GM21515 (cell line): ENCODE data around the gene ROCK2.
A peak's percentile ranks its signal among the peaks of the same experiment; 100 is the strongest.

ENCODE experiments used
- ATAC-seq: cut with Tn5 transposase; IDR thresholded peaks from one replicate; pipeline ENCODE4 v1.9.1; 2021; ENCODE audit not compliant: unreplicated experiment

The ROCK2 gene

DNA sequence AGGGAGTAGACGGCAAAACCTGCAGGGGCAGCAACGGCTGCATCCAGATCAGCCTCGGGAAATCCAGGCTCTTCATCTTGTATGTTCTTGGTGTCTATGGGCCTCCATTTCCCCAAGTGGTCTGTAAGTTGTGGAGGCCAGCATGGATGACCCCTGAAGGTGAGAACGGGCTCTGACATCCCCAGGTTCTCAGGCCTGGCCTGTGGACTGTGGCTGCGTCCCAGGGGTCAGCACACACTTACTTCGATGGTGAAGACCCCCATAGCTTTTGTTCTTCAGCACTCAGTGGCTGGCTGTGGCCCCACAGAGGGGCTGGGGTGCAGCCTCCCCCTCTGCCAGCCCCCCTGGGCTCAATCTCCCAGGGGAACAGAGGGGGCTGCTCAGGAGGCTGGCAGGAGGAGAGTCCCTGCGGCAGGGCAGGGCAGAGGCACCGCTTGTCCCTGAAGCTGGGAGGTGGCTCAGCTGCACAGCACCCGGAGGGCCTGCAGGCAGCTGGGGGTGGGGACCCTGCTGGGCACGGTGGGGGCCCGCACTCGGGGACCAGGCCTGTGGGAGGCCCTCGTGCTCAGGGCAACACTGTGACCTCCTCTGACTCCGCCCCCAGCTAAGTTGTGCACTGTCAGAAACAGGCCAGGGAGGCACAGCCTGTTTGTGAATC lies 185.4 kb downstream of the ROCK2 start:
- no peak for ATAC-seq

DNA sequence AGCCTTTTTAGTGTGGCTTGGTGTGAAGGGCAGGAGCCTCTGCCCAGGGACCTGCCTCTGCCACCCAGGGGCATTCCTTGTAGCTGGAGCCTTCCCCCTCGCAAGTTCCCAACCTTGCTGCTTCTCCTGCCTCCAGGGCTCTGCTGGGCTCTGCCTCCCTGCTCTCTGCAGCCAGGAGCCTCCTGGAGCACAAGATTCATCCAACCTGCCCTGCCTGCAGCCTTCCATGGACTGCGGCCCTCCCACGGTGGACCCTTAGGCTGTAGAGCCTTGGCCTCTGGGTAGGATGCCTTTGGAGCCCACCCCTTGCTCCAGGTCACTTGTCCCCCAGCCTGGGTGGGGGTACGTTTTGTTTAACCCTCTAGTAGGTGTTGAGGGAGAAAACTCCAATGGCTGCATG lies 186.7 kb downstream of the ROCK2 start:
- ATAC-seq = no peak

DNA sequence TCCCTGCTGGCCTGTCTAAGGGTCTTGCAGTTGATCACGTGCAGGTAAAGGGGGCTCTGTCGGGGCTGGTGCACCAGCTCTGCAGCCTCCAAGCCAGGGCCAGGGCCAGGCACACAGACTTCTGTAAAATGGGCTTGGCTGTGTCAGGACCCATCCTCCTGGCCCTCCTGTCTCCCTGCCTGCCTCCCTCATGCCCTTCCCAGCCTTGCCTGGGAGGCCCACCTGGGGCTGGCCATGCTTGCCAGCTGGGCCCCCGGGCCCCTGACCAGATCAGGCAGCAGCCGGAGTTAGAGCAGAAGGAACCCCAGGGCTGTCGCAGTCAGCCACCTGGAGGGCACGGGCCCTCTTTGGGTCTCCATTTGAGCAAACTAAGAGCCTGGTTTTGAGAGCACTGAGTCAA lies 187.1 kb downstream of the ROCK2 start:
- ATAC-seq = no peak

DNA sequence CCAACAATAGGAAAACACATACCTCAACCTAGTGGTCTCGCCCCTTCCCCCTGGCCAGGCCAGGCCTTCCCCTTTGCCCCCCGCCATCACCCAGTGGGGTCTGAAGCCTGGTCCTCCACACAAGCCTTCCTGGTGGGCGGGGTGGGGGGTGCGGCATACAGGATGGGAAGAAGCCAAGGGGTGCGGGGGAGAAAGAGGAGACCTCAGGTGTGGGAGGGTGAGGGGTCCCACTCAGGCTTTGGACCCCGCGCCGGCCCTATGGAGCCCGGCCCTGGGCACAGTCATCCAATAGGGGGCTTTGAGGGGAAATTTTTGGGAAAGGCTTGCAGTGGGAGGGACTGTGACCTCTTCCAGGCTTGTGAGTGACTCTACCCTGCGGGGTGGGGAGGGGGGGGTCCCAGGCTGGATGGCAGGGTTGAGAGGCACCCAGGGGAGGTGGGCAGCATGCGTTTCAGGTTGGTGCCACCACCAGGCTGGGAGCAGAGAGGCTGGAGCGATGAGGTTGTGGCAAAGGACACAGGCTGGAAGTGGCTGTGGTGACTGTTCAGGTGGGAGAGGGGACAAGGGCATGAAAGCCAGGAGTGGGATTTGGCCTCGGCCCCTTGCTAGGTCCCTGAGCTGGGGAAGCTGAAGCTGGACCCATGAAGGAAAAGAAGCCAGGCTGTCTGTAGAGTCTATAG lies 187.9 kb downstream of the ROCK2 start:
- no peak for ATAC-seq

DNA sequence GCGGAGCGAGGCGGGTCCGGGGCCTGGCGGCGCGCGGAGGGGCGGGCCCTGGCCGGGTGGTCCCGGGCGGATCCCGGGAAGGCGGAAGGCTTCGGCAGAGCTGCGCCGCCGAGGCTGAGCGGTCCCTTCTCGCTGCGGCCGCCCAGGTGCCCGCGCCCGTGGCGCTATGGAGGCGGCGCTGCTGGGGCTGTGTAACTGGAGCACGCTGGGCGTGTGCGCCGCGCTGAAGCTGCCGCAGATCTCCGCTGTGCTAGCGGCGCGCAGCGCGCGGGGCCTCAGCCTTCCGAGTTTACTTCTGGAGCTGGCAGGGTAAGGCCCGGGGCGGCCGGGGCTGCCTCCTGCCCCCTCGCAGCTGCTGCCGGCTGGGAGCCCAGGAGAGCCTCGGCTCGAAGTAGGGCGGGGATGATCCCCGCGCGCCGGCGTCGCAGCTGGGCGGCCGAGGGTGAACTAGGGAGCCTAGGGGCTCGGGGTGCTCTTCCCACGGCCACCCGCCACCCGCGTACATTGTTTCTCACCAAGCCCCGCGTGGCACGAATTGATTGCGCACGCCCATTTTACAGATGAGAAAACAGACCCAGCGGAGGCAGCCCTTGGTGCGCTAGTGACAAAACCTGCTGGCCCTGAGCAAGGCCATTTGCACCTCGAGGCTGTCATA lies 188.9 kb downstream of the ROCK2 start, which contains the start of gene SLC66A3:
TSS of gene SLC66A3 (plus strand) at position 87 of the 655 bp plus-strand sequence. CDS start at position 167, 80 bp downstream.
- peak; percentile 79 for ATAC-seq

DNA sequence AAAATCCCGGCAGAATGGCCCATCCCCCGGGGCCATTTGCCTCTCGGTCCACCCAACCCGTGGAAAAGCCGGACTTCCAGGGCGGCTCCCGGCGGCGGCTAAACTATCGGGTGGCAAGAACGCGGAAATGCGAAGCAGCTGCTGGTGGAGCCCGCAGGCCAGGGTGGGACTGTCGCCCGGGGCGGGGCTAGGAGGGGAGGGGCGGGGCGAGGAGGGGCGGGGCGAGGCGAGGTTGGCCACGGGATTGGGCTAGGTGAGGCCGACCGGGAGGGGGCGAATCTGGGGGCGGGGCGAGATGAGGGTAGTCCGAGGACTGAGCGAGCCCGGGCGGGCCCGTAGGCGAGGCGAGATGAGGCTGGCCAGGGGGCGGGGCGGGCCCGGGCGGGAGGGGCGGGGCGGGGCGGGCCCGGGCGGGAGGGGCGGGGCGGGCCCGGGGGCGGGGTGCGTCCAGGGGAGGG lies 189.5 kb downstream of the ROCK2 start:
- ATAC-seq = peak; percentile 63

DNA sequence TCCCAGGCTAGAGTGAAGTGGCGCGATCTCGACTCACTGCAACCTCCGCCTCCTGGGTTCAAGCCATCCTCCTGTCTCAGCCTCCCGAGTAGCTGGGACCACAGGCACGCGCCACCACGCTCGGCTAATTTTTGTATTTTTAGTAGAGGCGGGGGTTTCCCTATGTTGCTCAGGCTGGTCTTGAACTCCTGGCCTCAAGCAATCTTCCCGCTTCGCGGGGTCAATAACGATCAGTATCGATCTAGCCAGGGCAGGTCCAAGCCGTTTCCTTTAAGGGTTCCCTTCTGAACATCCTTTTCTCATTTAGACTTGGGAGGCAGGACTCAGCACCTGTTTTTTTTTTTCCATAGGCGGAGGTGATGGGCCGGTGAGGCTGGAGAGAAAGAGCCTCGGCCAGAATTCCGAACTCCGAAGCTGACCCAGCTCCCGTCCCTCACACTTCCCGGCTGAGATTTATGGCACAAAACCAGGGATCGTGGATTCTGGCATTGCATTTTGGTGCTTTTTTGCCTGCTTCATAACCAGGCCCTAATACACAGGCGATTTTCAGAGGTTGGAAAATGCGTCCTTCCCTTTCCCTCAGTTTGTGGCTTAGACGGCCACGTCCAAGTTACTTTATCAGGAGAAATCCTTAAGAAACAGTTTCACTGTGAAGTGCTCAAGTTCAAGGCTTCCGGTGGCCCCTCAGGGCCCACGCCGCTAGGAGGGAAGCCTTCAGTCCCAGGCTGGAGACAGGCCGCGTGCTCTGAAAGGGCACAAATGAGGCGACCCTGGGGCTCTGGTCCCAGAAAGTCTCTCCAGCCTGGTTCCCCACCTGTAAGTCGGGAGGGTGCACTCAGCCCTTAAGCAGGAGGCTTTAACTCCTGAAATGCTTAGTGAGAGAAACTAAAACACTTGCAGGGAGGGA lies 190.2 kb downstream of the ROCK2 start:
- peak; percentile 21 for ATAC-seq

DNA sequence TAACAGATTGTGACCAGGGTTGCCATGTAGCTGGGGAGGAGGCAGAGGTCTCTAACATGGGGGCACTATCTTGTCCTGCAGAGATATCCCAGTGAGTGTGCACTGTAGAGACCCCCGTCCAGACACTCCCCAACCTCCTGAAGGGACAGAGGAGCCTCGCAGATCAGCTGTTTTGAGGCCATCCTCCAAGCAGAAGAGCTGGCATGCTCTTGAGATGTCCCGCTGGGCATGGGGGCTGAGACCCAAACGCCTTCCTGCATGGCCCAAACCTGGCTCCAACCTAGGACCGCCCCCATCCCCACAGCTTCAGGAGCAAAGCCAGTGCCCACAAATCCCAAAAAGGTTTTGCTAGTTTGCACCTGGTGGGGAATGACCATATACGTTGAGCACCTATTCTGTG lies 191.8 kb downstream of the ROCK2 start:
- ATAC-seq = no peak

DNA sequence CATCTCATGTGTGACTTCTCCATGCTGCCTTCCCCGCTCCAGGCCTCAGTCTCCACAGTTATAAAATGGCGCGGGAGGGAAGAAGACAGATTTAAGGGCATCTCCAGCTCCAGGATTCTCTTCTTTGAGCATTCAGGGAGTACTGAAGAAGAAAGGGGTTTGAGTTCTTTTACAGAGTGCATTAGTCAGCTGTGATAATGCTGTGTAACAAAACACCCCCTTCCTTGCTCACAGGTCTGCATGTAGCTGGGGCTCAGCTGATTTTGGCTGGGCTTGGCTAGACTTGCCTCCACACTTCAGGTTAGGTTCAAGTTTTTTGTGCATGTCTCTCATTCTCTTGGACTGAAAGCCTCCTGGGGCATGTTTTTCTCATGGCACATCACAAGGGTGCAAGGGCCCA lies 197.2 kb downstream of the ROCK2 start:
- no peak for ATAC-seq

DNA sequence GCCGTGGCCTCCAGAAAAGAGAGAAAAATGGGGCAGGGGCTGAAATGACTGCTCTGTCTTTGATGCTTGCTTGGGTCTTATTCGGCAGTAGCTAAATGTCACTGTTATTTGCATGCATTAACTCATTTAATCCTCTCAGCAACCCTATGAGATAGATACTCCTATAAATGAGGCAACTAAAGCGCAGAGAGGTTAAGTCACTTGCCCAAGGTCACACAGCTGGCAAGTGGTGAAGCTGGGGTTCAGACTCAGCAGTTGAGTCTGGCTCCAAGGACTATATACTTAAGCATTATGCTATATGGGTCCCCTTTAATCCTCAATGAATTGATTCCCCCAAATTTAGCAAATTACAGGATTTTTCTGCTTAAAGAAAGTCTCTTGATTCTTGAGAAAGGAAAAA lies 198.4 kb downstream of the ROCK2 start:
- no peak for ATAC-seq

DNA sequence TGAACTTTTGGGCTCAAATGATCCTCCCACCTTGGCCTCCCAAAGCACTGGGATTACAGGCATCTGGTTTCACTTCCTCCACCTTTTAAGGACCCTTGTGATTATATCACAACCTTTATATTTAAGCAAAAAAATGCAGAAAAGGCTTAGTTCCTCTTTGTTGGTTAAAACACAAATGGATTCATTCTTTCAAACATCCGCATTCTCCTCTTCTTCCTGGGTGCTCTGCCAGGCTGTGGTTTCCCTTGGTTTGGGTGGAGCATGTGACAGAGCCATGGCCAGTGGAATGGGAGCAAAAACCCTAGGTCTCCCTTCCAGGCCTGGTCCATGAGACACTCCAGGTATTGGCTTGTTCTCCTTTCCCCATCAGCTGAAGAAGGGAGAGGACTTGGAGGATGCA lies 199.1 kb downstream of the ROCK2 start:
- ATAC-seq = no peak

DNA sequence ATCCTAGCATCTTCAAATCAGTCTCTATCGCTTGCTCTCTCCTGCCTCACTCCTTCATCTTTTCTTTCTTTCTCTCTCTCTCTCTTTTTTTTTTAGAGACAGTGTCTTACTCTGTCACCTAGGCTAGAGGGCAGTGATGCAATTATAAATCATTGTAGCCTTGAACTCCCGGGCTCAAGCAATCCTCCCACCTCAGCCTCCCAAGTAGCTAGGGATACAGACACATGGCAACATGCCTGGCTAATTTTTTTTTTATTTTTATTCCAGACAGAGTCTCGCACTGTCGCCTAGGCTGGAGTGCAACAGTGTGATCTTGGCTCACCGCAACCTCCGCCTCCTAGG lies 199.7 kb downstream of the ROCK2 start:
- ATAC-seq = no peak

DNA sequence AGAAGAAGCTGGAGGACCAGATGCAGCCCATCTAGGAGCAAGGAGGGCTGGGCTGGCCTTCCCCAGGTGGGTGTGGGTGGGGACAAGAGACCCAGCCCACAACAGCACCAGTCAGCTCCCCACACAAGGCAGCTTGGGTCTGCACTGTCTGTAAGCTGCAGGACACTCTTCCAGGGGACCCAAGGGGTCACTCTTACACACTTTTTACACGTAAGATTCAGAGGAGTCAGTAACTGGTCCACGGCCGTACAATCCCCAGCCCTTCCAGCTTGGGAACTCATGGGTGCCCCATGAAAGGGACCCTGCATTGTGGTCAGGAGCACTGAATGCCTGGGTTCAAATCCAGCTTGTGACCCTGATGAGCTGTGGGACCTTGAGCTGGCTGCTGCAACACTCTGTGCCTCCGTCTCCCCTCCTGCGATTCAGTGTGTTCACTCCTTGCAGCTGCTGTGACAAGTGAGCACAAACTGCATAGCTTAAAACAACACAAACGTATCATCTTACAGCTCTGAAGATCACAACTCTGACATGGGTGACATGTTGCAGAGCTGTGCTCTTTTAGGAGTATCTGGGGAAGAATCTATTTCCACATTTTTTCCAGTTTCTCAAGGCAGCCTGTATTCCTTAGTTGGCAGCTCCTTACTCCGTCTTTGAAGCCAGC lies 200.2 kb downstream of the ROCK2 start:
- ATAC-seq = no peak

DNA sequence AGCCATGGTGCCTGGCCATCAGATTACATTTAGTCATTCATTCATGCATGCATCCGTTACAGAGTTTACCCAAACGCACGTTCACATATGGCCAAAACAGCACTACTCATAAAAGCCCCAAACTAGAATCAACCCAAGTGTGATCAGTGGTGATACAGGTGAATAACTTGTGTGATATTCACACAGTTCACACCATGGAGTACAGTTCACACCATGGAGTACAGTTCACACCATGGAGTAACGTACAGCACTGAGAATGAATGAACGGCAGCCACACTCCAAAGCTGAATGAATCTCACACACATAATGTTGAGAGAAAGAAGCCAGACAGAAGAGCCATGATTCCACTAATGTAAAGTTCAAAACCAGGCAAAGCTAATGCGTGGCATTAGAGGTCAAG lies 201.4 kb downstream of the ROCK2 start:
- ATAC-seq = no peak

DNA sequence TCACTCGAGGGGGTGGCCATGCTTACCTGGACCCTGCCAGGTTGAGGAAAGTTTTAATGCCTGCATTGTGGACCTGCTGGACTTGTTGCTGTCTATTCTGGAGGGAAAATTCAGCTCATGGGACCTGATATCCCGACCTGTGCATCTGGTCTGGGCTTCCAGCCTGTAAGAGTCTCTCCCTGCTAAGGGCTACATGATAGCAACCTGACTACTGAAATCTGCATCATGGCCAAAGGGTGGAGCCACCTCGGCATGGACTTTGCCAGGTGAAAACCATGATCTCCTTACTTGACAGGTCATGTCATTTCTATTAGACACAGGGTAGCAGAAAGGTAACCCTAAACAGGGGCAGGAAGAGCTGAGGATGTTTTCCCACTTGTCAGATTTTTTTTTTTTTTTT lies 202.1 kb downstream of the ROCK2 start:
- ATAC-seq = no peak

DNA sequence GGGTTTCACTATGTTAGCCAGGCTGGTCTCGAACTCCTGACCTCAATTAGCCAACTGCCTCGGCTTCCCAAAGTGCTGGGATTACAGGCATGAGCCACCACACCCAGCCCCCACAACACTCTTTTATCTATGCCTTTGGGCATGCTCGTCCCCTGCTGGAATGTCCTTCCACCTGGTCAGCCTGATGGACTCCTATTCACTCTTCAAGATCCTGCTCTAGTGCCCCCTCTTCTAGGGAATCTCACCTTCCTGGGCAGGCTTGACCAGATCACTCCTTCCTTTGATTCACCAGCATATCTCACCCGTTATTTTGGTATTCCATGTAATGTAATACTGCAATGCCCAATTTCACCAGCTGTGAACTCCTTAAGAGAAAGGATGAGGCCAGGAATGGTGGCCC lies 203.1 kb downstream of the ROCK2 start:
- no peak for ATAC-seq

DNA sequence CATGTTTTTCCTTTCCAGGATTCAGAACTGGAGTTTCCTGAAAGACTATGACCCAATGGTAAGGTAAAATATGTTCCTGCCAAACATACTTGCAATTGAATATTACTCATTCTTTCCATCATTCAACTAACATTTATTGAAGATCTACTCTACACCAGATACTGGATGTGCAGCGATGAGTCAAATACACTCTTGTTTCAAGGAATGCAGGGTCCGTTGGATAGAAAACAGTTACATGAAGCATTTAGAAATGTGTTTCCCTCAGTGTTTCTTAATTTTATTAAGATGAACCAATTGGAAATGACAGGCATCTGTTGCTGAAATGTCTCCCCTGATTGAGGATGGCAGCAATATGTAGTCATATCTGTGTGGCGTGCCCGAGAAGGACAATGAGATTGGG lies 203.9 kb downstream of the ROCK2 start:
- ATAC-seq = no peak

DNA sequence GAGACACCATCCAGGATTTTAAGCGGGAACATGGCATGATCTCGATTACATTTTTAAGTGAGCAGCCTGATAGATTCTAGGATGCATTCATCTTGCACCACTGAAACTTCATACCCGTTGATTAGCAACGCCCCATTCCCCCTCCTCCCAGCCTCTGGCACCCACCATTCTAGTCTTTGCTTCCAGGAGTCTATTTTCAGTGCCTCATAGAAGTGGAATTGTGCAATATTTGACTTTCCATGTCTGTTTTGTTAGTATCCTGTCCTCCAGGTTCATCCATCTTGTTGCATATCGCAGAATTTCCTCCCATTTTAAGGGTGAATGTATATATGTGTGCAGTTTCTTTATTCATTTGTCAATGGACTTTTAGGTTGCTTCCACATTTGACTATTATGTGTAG lies 210.1 kb downstream of the ROCK2 start:
- ATAC-seq = no peak

DNA sequence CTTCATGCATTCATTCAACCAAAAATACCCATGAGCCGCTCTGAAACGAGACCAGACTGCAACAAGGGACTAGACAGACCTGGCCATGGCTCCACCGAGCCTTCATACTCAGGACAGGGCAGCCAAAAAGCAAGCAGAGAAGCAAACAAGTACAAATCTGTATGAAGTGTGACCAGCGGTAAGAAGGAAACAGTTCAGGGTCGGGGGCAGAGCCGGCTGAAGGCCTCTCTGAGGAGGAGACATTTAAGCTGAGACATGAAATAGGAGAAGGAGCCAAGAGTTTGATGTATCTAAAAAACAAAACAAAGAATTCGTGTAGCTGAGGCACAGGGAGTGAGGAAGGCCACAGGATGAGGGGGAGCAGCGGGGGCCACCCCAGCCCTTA lies 210.5 kb downstream of the ROCK2 start:
- ATAC-seq = no peak

DNA sequence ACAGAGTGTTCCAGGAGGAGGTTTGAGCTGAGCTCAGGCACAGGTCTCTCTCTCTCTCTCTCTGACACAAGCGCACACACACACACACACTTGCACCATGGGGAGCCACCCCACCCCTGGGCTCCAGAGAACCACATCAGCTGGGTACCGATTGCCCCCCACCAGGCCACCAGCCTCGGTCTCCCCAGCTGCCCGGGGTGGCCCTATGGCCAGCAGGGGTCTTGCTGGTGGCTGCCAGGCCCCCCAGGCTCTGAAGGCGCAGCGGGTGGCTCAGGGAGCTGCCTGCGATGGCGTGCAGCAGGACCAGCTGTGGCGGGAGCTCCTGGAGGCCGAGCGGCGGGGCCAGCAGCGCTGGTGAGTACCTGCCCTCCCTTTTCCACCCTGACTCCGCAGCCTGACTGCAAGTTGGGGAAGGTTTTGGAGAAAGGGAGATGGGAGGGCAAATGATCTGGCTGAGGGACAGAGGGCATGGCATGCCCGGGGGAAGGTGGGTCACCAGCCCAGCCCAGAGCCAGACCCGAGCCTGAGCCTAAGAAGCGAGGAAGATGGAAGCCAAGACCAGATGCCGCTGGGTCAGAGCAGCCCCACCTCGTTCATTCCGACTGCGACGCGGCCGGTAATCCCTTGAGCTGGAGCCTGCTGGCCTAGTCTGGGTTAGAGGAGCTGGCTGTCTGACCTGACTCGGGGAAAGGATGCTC lies 211.0 kb downstream of the ROCK2 start:
- no peak for ATAC-seq
